SK-N-SH (cell line): ENCODE measurements around the gene PARS2. TPM values are rescaled to one million over a fixed set of nuclear protein-coding genes. Genes with fewer than 3 reads are reported as not detected.

Source experiments
- CTCF ChIA-PET: fragments of 300-600, 350-600 bp; formaldehyde crosslinking; extraction: SDS; loops from one replicate; lab custom pipeline; 2021; lab: Yijun Ruan, JAX
- POLR2A ChIA-PET: fragments of 350-600 bp; sonication (Branson Sonifier 250); formaldehyde crosslinking; extraction: SDS; loops from one replicate; lab custom pipeline; 2020; ENCODE audit warnings: antibody characterized with exemption, inconsistent platforms; lab: Yijun Ruan, JAX
- DNase-seq: peaks from one replicate; pipeline ENCODE4 v3.0.0; 2012
- H2AFZ ChIP-seq: fragments of 200-600 bp; sonication (generic); 2 replicates; pipeline ENCODE4 v1.8.1; 2016; ENCODE audit warnings: antibody characterized with exemption, mild to moderate bottlenecking, low read depth
- H3F3A ChIP-seq: fragments of 200-600 bp; sonication (generic); replicated peaks from 2 replicates; pipeline ENCODE3; 2016; ENCODE audit warnings: antibody characterized with exemption, mild to moderate bottlenecking; ENCODE audit not compliant: insufficient read depth
- H3K27ac ChIP-seq, 2 experiments: fragments of 200-500 bp in 1 of 2; fragments of 200-600 bp in 1 of 2; sonication (Bioruptor generic) in 1 of 2; sonication (generic), shearing (Covaris generic) in 1 of 2; 2 replicates each; pipeline versions ENCODE4 v1.5.1 to v1.6.1; 2014 to 2016; ENCODE audit warnings: low read depth in 2 of 2, inconsistent platforms in 1 of 2, low read length in 1 of 2, mild to moderate bottlenecking in 1 of 2, mixed read lengths in 1 of 2
- H3K27me3 ChIP-seq: fragments of 200-600 bp; sonication (generic), shearing (Covaris generic); 2 replicates; pipeline ENCODE4 v1.6.1; 2016; ENCODE audit warnings: mixed run types; ENCODE audit not compliant: insufficient read depth
- H3K36me3 ChIP-seq, 2 experiments: fragments of 200-500 bp in 1 of 2; fragments of 200-600 bp in 1 of 2; sonication (Bioruptor generic) in 1 of 2; sonication (generic) in 1 of 2; replicated peaks in 1 of 2; 2 replicates each; pipeline versions ENCODE3 to v1.5.1; 2014 to 2016; ENCODE audit warnings: low read length in 1 of 2, mild to moderate bottlenecking in 1 of 2; ENCODE audit not compliant: insufficient read depth in 2 of 2, control insufficient read depth in 1 of 2
- H3K4me1 ChIP-seq, 2 experiments: fragments of 200-500 bp in 1 of 2; fragments of 200-600 bp in 1 of 2; sonication (Bioruptor generic) in 1 of 2; sonication (generic), shearing (Covaris generic) in 1 of 2; 2 replicates each; pipeline versions ENCODE4 v1.5.1 to v1.6.1; 2014 to 2016; ENCODE audit warnings: low read depth in 1 of 2, low read length in 1 of 2, mixed run types in 1 of 2; ENCODE audit not compliant: insufficient read depth in 2 of 2, control insufficient read depth in 1 of 2
- H3K4me2 ChIP-seq: fragments of 200-600 bp; sonication (generic), shearing (Covaris generic); 2 replicates; pipeline ENCODE4 v1.6.1; 2017; ENCODE audit warnings: mixed run types
- H3K4me3 ChIP-seq, 2 experiments: fragments of 200-500 bp in 1 of 2; fragments of 200-600 bp in 1 of 2; sonication (Bioruptor generic) in 1 of 2; sonication (generic), shearing (Covaris generic) in 1 of 2; 2 replicates each; pipeline versions ENCODE4 v1.5.1 to v1.8.1; 2014 to 2016; ENCODE audit warnings: low read depth in 2 of 2, inconsistent platforms in 1 of 2, low read length in 1 of 2, mild to moderate bottlenecking in 1 of 2, mixed read lengths in 1 of 2, moderate library complexity in 1 of 2
- H3K79me2 ChIP-seq: fragments of 200-600 bp; sonication (generic); 2 replicates; pipeline ENCODE4 v1.8.1; 2017; ENCODE audit warnings: mild to moderate bottlenecking; ENCODE audit not compliant: insufficient read depth
- H3K9ac ChIP-seq: fragments of 200-600 bp; sonication (generic); 2 replicates; pipeline ENCODE4 v1.6.1; 2017; ENCODE audit warnings: mixed run types
- H3K9me2 ChIP-seq: fragments of 200-600 bp; sonication (generic); 2 replicates; pipeline ENCODE4 v1.6.1; 2017; ENCODE audit warnings: mixed run types
- H3K9me3 ChIP-seq: fragments of 200-600 bp; sonication (generic); 2 replicates; pipeline ENCODE4 v1.6.1; 2017; ENCODE audit warnings: mixed run types, mild to moderate bottlenecking, moderate library complexity
- H4K20me1 ChIP-seq: fragments of 200-600 bp; sonication (generic); 2 replicates; pipeline ENCODE4 v1.6.1; 2017; ENCODE audit warnings: mild to moderate bottlenecking, mixed run types; ENCODE audit not compliant: insufficient read depth
- EP300 ChIP-seq, 2 experiments: IDR thresholded peaks; 2 replicates each; pipeline versions ENCODE4 v1.4.0 to v1.6.1; 2012; ENCODE audit warnings: borderline replicate concordance in 1 of 2, low read depth in 1 of 2, low read length in 1 of 2
- EZH2phosphoT487 ChIP-seq: fragments of 200-600 bp; sonication (generic); IDR thresholded peaks from 2 replicates; pipeline ENCODE4 v1.6.1; 2017; ENCODE audit warnings: low read depth, mixed run types, mild to moderate bottlenecking, antibody characterized with exemption, moderate library complexity, borderline replicate concordance
- FOSL2 ChIP-seq: IDR thresholded peaks from 2 replicates; pipeline ENCODE4 v1.4.0; 2012; ENCODE audit warnings: low read depth, mild to moderate bottlenecking, moderate library complexity, borderline replicate concordance
- FOXJ3 ChIP-seq: sonication (generic); formaldehyde crosslinking; IDR thresholded peaks from 2 replicates; pipeline ENCODE4 v1.5.1; 2020; ENCODE audit warnings: mild to moderate bottlenecking, missing genetic modification reagents
- GABPA ChIP-seq: IDR thresholded peaks from 2 replicates; pipeline ENCODE4 v1.4.0; 2012; ENCODE audit warnings: low read depth, mild to moderate bottlenecking
- GATA2 ChIP-seq: sonication (generic); formaldehyde crosslinking; IDR thresholded peaks from 2 replicates; pipeline ENCODE4 v1.5.0; 2020; ENCODE audit warnings: mild to moderate bottlenecking, missing genetic modification reagents
- JUND ChIP-seq: IDR thresholded peaks from 2 replicates; pipeline ENCODE4 v1.4.0; 2012
- MAX ChIP-seq: IDR thresholded peaks from 2 replicates; pipeline ENCODE4 v1.4.0; 2012; ENCODE audit warnings: low read depth
- MEF2A ChIP-seq: IDR thresholded peaks from 2 replicates; pipeline ENCODE4 v1.4.0; 2012; ENCODE audit warnings: low read depth, borderline replicate concordance
- PBX3 ChIP-seq: IDR thresholded peaks from 2 replicates; pipeline ENCODE4; 2012
- POLR2AphosphoS5 ChIP-seq: IDR thresholded peaks from 2 replicates; pipeline ENCODE4 v1.6.1; 2012; ENCODE audit warnings: low read depth, low read length
- RAD21 ChIP-seq: IDR thresholded peaks from 2 replicates; pipeline ENCODE4 v1.6.1; 2012; ENCODE audit warnings: mild to moderate bottlenecking, low read length
- RXRA ChIP-seq: IDR thresholded peaks from 2 replicates; pipeline ENCODE4 v1.4.0; 2012; ENCODE audit warnings: low read depth, mild to moderate bottlenecking, borderline replicate concordance
- SIN3A ChIP-seq: IDR thresholded peaks from 2 replicates; pipeline ENCODE4 v1.6.1; 2012; ENCODE audit warnings: low read depth, mild to moderate bottlenecking, low read length, moderate library complexity, borderline replicate concordance
- TAF1 ChIP-seq: IDR thresholded peaks from 2 replicates; pipeline ENCODE4 v1.6.1; 2012; ENCODE audit warnings: low read depth, mild to moderate bottlenecking, low read length, moderate library complexity, borderline replicate concordance
- TCF12 ChIP-seq: IDR thresholded peaks from 2 replicates; pipeline ENCODE4 v1.4.0; 2012
- TEAD4 ChIP-seq: IDR thresholded peaks from 2 replicates; pipeline ENCODE4 v1.4.0; 2012; ENCODE audit warnings: mild to moderate bottlenecking, borderline replicate concordance; ENCODE audit not compliant: insufficient read depth
- USF2 ChIP-seq: fragments of 150-350 bp; IDR thresholded peaks from 2 replicates; pipeline ENCODE4 v1.6.1; 2017; ENCODE audit warnings: antibody characterized with exemption, low read length, low read depth, borderline replicate concordance
- WGBS: methylation state at CpG from one replicate; pipeline ENCODE4 v1.1.6; 2017; ENCODE audit warnings: low lambda C conversion rate; 5-methylcytosine and 5-hydroxymethylcytosine counted together
- polyA plus RNA-seq, 3 experiments: library from polyadenylated mRNA; depleted of rRNA; stranded (reverse); fragments of >200 nt; gene quantifications; 2 replicates each; pipeline ENCODE4 v1.2.3, GENCODE V29; 2012
- TF ChIP-seq, protein P1 (sequence below): IDR thresholded peaks from 2 replicates; pipeline ENCODE4 v1.4.0; 2012; ENCODE audit warnings: low read depth, borderline replicate concordance

The PARS2 gene
- polyA plus RNA-seq, 1 of the 3 experiments (the other 2 are of a cell fraction): 3.2 TPM

DNA sequence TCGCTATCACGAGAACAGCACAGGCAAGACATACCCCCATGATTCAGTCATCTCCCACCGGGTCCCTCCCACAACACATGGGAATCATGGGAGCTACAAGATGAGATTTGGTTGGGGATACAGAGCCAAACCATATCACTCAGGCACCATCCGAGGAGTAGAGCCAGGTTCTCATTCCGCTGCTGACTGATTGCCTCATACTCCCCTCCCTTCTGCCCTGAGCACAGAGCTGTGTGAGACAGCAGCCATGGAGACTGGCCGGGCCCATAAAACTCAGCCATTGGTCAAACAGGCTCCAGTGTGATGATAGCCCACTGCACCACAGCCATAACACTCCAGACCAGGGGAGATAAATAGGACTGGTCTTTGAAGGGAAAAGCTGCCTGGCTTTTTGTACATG lies 26.1 kb downstream of the PARS2 start:
- no peaks in the 10 kb centered on the region for H3K27me3 ChIP-seq
- WGBS: 95% methylated on average over 4 of the region's 6 CpGs

More for the DNA sequence above, 26.1 kb downstream of the PARS2 start:
- no peak overlapping the region for H3K9ac ChIP-seq
- H3K4me1 ChIP-seq: no peaks in the 10 kb centered on the region
- no peaks in the 10 kb centered on the region for H4K20me1 ChIP-seq
- H3K9me2 ChIP-seq: no peaks in the 10 kb centered on the region
- H3K4me3 ChIP-seq: no peak overlapping the region
- no peak for DNase-seq
- no peaks in the 10 kb centered on the region for H3K9me3 ChIP-seq
- TF ChIP-seq JUND (no peak), PBX3 (no peak), MEF2A (no peak), SIN3A (no peak), TCF12 (no peak), RXRA (no peak), GATA2 (CRISPR knock-in tag) (no peak), POLR2AphosphoS5 (no peak), TEAD4 (no peak), USF2 (no peak), GABPA (no peak), RAD21 (no peak), EP300 (IDR thresholded peaks at IDR 0.05; ENCODE audit: borderline replicate concordance in 1 of 2, low read depth in 1 of 2, low read length in 1 of 2) (no peak), FOXJ3 (CRISPR knock-in tag) (no peak), MAX (no peak), TAF1 (no peak), EZH2phosphoT487 (no peak), FOSL2 (no peak)
- TF ChIP-seq, protein P1, sequence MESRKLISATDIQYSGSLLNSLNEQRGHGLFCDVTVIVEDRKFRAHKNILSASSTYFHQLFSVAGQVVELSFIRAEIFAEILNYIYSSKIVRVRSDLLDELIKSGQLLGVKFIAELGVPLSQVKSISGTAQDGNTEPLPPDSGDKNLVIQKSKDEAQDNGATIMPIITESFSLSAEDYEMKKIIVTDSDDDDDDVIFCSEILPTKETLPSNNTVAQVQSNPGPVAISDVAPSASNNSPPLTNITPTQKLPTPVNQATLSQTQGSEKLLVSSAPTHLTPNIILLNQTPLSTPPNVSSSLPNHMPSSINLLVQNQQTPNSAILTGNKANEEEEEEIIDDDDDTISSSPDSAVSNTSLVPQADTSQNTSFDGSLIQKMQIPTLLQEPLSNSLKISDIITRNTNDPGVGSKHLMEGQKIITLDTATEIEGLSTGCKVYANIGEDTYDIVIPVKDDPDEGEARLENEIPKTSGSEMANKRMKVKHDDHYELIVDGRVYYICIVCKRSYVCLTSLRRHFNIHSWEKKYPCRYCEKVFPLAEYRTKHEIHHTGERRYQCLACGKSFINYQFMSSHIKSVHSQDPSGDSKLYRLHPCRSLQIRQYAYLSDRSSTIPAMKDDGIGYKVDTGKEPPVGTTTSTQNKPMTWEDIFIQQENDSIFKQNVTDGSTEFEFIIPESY: no peak
- ChIA-PET POLR2A (no interaction called here), CTCF (no interaction called here)
- H3K79me2 ChIP-seq: no peaks in the 10 kb centered on the region
- H3F3A ChIP-seq: peaks cover 4% of the 10 kb centered on the region
- H3K27ac ChIP-seq: no peak overlapping the region
- H3K36me3 ChIP-seq: peaks cover 39 to 53% of the 10 kb centered on the region in 2 experiments
- no peak overlapping the region for H2AFZ ChIP-seq
- no peak overlapping the region for H3K4me2 ChIP-seq
